H9 (cell line): ENCODE results near the gene CYLC1. TPM values are rescaled to one million over a fixed set of nuclear protein-coding genes. Genes with fewer than 3 reads are reported as not detected.

Experiments
- DNase-seq: peaks from one replicate; pipeline ENCODE4 v3.0.0-alpha.2; 2017
- H2AFZ ChIP-seq: one replicate; pipeline ENCODE4 v1.6.1; 2013; ENCODE audit warnings: mild to moderate bottlenecking, low read length, control low read depth, moderate library complexity
- H2AK5ac ChIP-seq: 2 replicates; pipeline ENCODE4 v1.6.1; 2013; ENCODE audit warnings: low read length, control low read depth, mixed read lengths; ENCODE audit not compliant: insufficient read length
- H2BK120ac ChIP-seq: one replicate; pipeline ENCODE4 v1.6.1; 2013; ENCODE audit warnings: low read depth, mild to moderate bottlenecking, low read length, control low read depth, inconsistent platforms; ENCODE audit not compliant: poor library complexity, severe bottlenecking
- H2BK12ac ChIP-seq: 2 replicates; pipeline ENCODE4 v1.6.1; 2013; ENCODE audit warnings: low read length, control low read depth, mixed read lengths, low read depth; ENCODE audit not compliant: insufficient read length
- H2BK15ac ChIP-seq: 2 replicates; pipeline ENCODE4 v1.6.1; 2013; ENCODE audit warnings: low read depth, low read length, control low read depth
- H2BK20ac ChIP-seq: one replicate; pipeline ENCODE4 v1.6.1; 2013; ENCODE audit warnings: low read depth, mild to moderate bottlenecking, low read length, control low read depth, inconsistent platforms; ENCODE audit not compliant: poor library complexity, severe bottlenecking
- H2BK5ac ChIP-seq: 2 replicates; pipeline ENCODE4 v1.6.1; 2013; ENCODE audit warnings: low read length, control low read depth, mixed read lengths; ENCODE audit not compliant: insufficient read length
- H3K14ac ChIP-seq: 2 replicates; pipeline ENCODE4 v1.6.1; 2013; ENCODE audit warnings: low read length, control low read depth; ENCODE audit not compliant: insufficient read depth
- H3K18ac ChIP-seq: 2 replicates; pipeline ENCODE4 v1.6.1; 2013; ENCODE audit warnings: low read depth, mild to moderate bottlenecking, mixed read lengths, low read length, control low read depth; ENCODE audit not compliant: insufficient read length
- H3K23ac ChIP-seq: 2 replicates; pipeline ENCODE4 v1.6.1; 2013; ENCODE audit warnings: low read length, control low read depth, mixed read lengths, low read depth; ENCODE audit not compliant: insufficient read length
- H3K23me2 ChIP-seq: 2 replicates; pipeline ENCODE4 v1.6.1; 2013; ENCODE audit warnings: low read depth, mild to moderate bottlenecking, mixed read lengths, low read length, control low read depth; ENCODE audit not compliant: insufficient read length, poor library complexity, severe bottlenecking
- H3K27ac ChIP-seq: 2 replicates; pipeline ENCODE4 v1.5.1; 2013; ENCODE audit warnings: low read length, control low read depth, mixed read lengths, low read depth; ENCODE audit not compliant: insufficient read length
- H3K27me3 ChIP-seq: 2 replicates; pipeline ENCODE4 v1.6.1; 2013; ENCODE audit warnings: low read length, control low read depth, inconsistent platforms; ENCODE audit not compliant: insufficient read depth
- H3K4ac ChIP-seq: 2 replicates; pipeline ENCODE4 v1.6.1; 2013; ENCODE audit warnings: low read depth, mild to moderate bottlenecking, control low read depth, inconsistent platforms, low read length, moderate library complexity
- H3K4me1 ChIP-seq: 2 replicates; pipeline ENCODE4 v1.6.1; 2013; ENCODE audit warnings: low read length, control low read depth, inconsistent platforms; ENCODE audit not compliant: insufficient read depth
- H3K4me2 ChIP-seq: 2 replicates; pipeline ENCODE4 v1.6.1; 2013; ENCODE audit warnings: low read length, control low read depth, mixed read lengths; ENCODE audit not compliant: insufficient read length, insufficient read depth
- H3K56ac ChIP-seq: 2 replicates; pipeline ENCODE4 v1.6.1; 2013; ENCODE audit warnings: low read depth, mild to moderate bottlenecking, mixed read lengths, low read length, control low read depth; ENCODE audit not compliant: insufficient read length
- H3K79me1 ChIP-seq: 2 replicates; pipeline ENCODE4 v1.6.1; 2013; ENCODE audit warnings: low read depth, mild to moderate bottlenecking, moderate library complexity, low read length, control low read depth, inconsistent platforms; ENCODE audit not compliant: insufficient read depth, poor library complexity, severe bottlenecking
- H3K79me2 ChIP-seq: 2 replicates; pipeline ENCODE4 v1.6.1; 2013; ENCODE audit warnings: low read length, control low read depth, inconsistent platforms; ENCODE audit not compliant: insufficient read depth
- H3K9ac ChIP-seq: 2 replicates; pipeline ENCODE4 v1.6.1; 2013; ENCODE audit warnings: low read length, control low read depth, mixed read lengths; ENCODE audit not compliant: insufficient read length; ENCODE audit errors: extremely low read depth
- H3K9me3 ChIP-seq: one replicate; pipeline ENCODE4 v1.6.1; 2013; ENCODE audit warnings: low read depth, low read length, inconsistent platforms; ENCODE audit not compliant: control insufficient read depth
- H3T11ph ChIP-seq: one replicate; pipeline ENCODE4 v1.6.1; 2013; ENCODE audit warnings: mild to moderate bottlenecking, low read length, control low read depth, inconsistent platforms
- H4K20me1 ChIP-seq: one replicate; pipeline ENCODE4 v1.6.1; 2013; ENCODE audit not compliant: control insufficient read depth, insufficient read length, insufficient read depth
- H4K5ac ChIP-seq: 2 replicates; pipeline ENCODE4 v1.6.1; 2013; ENCODE audit warnings: low read depth, mild to moderate bottlenecking, mixed read lengths, low read length, control low read depth; ENCODE audit not compliant: insufficient read length
- H4K8ac ChIP-seq: replicated peaks from 2 replicates; pipeline ENCODE4 v1.6.1; 2013; ENCODE audit warnings: low read length, control low read depth, mixed read lengths, low read depth; ENCODE audit not compliant: insufficient read length
- H4K91ac ChIP-seq: 2 replicates; pipeline ENCODE4 v1.6.1; 2013; ENCODE audit warnings: low read depth, mild to moderate bottlenecking, moderate library complexity, mixed read lengths, low read length, control low read depth; ENCODE audit not compliant: insufficient read length
- H3K27ac Mint-ChIP-seq, 3 experiments: 2 replicates in 2 of 3; 3 replicates in 1 of 3; pipeline ENCODE4 v1.8.0; 2020 to 2021; ENCODE audit warnings: mixed read lengths in 3 of 3, mild to moderate bottlenecking in 1 of 3, moderate library complexity in 1 of 3
- H3K27me3 Mint-ChIP-seq: 2 replicates; pipeline ENCODE4 v1.8.0; 2021; ENCODE audit warnings: low read depth, mild to moderate bottlenecking, moderate library complexity, mixed read lengths
- H3K36me3 Mint-ChIP-seq, 3 experiments: 2 replicates in 2 of 3; 3 replicates in 1 of 3; pipeline ENCODE4 v1.8.0; 2020 to 2021; ENCODE audit warnings: low read depth in 3 of 3, mixed read lengths in 3 of 3; ENCODE audit not compliant: insufficient read depth in 1 of 3
- H3K4me1 Mint-ChIP-seq, 2 experiments: 2 replicates each; pipeline ENCODE4 v1.8.0; 2020; ENCODE audit warnings: mixed read lengths in 2 of 2
- H3K4me3 Mint-ChIP-seq, 2 experiments: 2 replicates in 1 of 2; 3 replicates in 1 of 2; pipeline ENCODE4 v1.8.0; 2020 to 2021; ENCODE audit warnings: mild to moderate bottlenecking in 2 of 2, mixed read lengths in 2 of 2, moderate library complexity in 1 of 2
- H3K9me3 Mint-ChIP-seq, 2 experiments: 2 replicates in 1 of 2; 3 replicates in 1 of 2; pipeline ENCODE4 v1.8.0; 2020; ENCODE audit warnings: mild to moderate bottlenecking in 2 of 2, mixed read lengths in 2 of 2, moderate library complexity in 1 of 2
- WGBS: extraction: QIAGEN DNeasy Blood & Tissue Kit; methylation state at CpG from one replicate; pipeline ENCODE4 v1.1.7; 2013; ENCODE audit warnings: missing lambda C conversion rate, low lambda C conversion rate, mixed read lengths; ENCODE audit not compliant: insufficient read length; ENCODE audit errors: extremely low coverage; 5-methylcytosine and 5-hydroxymethylcytosine counted together
- total RNA-seq: library from RNA; stranded (reverse); gene quantifications from 2 replicates; pipeline ENCODE4 v1.2.1, GENCODE V29; 2021
- TF ChIP-seq, protein P1 (sequence below): fragments of 200-600 bp; sonication (generic); conservative IDR thresholded peaks from 3 replicates; pipeline ENCODE4 v1.8.0; 2021; ENCODE audit warnings: antibody characterized with exemption, mild to moderate bottlenecking

The CYLC1 gene
- total RNA-seq, 1 experiment from 2014 or later: not detected

GRCh38 chrX:83819304-83819703, 41.6 kb upstream of the CYLC1 start:
- H2AK5ac ChIP-seq: no peak overlapping the region
- H2BK5ac ChIP-seq: no peak overlapping the region
- no peaks in the 10 kb centered on the region for H3K27me3 ChIP-seq
- H3K27ac ChIP-seq: no peak overlapping the region
- H4K20me1 ChIP-seq: no peaks in the 10 kb centered on the region
- no peak overlapping the region for H2AFZ ChIP-seq
- H2BK15ac ChIP-seq: no peak overlapping the region
- no peak overlapping the region for H2BK20ac ChIP-seq
- DNase-seq: peak; percentile 39
- peaks cover 76 to 85% of the 10 kb centered on the region in 2 experiments for H3K9me3 Mint-ChIP-seq
- H3K4ac ChIP-seq: no peak overlapping the region
- H3K79me2 ChIP-seq: no peaks in the 10 kb centered on the region
- H3K18ac ChIP-seq: no peak overlapping the region
- TF ChIP-seq, protein P1, sequence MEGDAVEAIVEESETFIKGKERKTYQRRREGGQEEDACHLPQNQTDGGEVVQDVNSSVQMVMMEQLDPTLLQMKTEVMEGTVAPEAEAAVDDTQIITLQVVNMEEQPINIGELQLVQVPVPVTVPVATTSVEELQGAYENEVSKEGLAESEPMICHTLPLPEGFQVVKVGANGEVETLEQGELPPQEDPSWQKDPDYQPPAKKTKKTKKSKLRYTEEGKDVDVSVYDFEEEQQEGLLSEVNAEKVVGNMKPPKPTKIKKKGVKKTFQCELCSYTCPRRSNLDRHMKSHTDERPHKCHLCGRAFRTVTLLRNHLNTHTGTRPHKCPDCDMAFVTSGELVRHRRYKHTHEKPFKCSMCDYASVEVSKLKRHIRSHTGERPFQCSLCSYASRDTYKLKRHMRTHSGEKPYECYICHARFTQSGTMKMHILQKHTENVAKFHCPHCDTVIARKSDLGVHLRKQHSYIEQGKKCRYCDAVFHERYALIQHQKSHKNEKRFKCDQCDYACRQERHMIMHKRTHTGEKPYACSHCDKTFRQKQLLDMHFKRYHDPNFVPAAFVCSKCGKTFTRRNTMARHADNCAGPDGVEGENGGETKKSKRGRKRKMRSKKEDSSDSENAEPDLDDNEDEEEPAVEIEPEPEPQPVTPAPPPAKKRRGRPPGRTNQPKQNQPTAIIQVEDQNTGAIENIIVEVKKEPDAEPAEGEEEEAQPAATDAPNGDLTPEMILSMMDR: peak; percentile 31; the same call in 2 of the 3 replicates
- no peak overlapping the region for H2BK12ac ChIP-seq
- no peaks in the 10 kb centered on the region for H3K27me3 Mint-ChIP-seq
- H3K23ac ChIP-seq: no peak overlapping the region
- no peak overlapping the region for H4K8ac ChIP-seq
- no peak overlapping the region for H3K56ac ChIP-seq
- H4K5ac ChIP-seq: no peak overlapping the region
- no peak overlapping the region for H3K4me2 ChIP-seq
- no peak overlapping the region for H3K9ac ChIP-seq
- no peak overlapping the region for H3K14ac ChIP-seq
- H3K23me2 ChIP-seq: no peaks in the 10 kb centered on the region
- peaks cover 4% of the 10 kb centered on the region for H3K9me3 ChIP-seq
- H3K79me1 ChIP-seq: no peaks in the 10 kb centered on the region
- no peak overlapping the region for H3K4me3 Mint-ChIP-seq
- no peak overlapping the region for H3K27ac Mint-ChIP-seq
- H3K4me1 ChIP-seq: no peaks in the 10 kb centered on the region
- H3T11ph ChIP-seq: no peak overlapping the region
- no peaks in the 10 kb centered on the region for H3K4me1 Mint-ChIP-seq
- peaks cover 0 to 5% (median 4%) of the 10 kb centered on the region in 3 experiments; a peak in 6 of 7 replicates for H3K36me3 Mint-ChIP-seq
- H4K91ac ChIP-seq: no peak overlapping the region
- no CpG with 5 or more reads among the region's 3 CpGs for WGBS
- no peak overlapping the region for H2BK120ac ChIP-seq
